Measurements from ENCODE around the gene GPR146. TPM values are rescaled to one million over a fixed set of nuclear protein-coding genes. Genes with fewer than 3 reads are reported as not detected.

GPR146 gene
- total RNA-seq, 2 experiments from 2014 or later: 0.40 to 2.1 TPM

GRCh38 chr7:1004018-1004852 lies 40.1 kb upstream of the GPR146 start:
- DNase-seq (no peak), ATAC-seq (no peak)
- H3K27me3 Mint-ChIP-seq: no peaks in the 10 kb centered on the region
- CTCF ChIA-PET: interaction anchor here (0.6 to 1.4 kb wide), 2 partner anchors 11 to 61 kb away, joined by 3 read pairs; no protein-coding TSS in a partner anchor
- H3K4me1 Mint-ChIP-seq: no peaks in the 10 kb centered on the region
- no peak overlapping the region for H3K27ac Mint-ChIP-seq
- no peak overlapping the region for H3K4me3 Mint-ChIP-seq
- no peaks in the 10 kb centered on the region for H3K9me3 Mint-ChIP-seq (ENCODE audit: low read depth)
- peaks cover 6% of the 10 kb centered on the region for H3K36me3 Mint-ChIP-seq

GRCh38 chr7:1005303-1005702 lies 39.0 kb upstream of the GPR146 start:
- DNase-seq (no peak), ATAC-seq (no peak)
- CTCF ChIA-PET: interaction anchor here (1.1 to 1.7 kb wide), 2 partner anchors 11 to 12 kb away, joined by 3 to 6 read pairs; no protein-coding TSS in a partner anchor
- Mint-ChIP-seq H3K4me1 (no peaks in the 10 kb centered on the region), H3K36me3 (peaks cover 8% of the 10 kb centered on the region), H3K27ac (no peak overlapping the region), H3K9me3 (ENCODE audit: low read depth) (no peaks in the 10 kb centered on the region), H3K4me3 (no peak overlapping the region), H3K27me3 (no peaks in the 10 kb centered on the region)

GRCh38 chr7:1007901-1008300 lies 36.4 kb upstream of the GPR146 start:
- no peak overlapping the region for H3K4me3 Mint-ChIP-seq
- CTCF ChIA-PET: interaction anchor here (2.0 kb wide), 1 partner anchor 15 kb away, joined by 9 read pairs; no protein-coding TSS in a partner anchor
- no peak overlapping the region for H3K27ac Mint-ChIP-seq
- DNase-seq: no peak
- no peak for ATAC-seq
- H3K27me3 Mint-ChIP-seq: no peaks in the 10 kb centered on the region
- peaks cover 8% of the 10 kb centered on the region for H3K36me3 Mint-ChIP-seq
- H3K9me3 Mint-ChIP-seq (ENCODE audit: low read depth): no peaks in the 10 kb centered on the region
- H3K4me1 Mint-ChIP-seq: peaks cover 3% of the 10 kb centered on the region

DNA sequence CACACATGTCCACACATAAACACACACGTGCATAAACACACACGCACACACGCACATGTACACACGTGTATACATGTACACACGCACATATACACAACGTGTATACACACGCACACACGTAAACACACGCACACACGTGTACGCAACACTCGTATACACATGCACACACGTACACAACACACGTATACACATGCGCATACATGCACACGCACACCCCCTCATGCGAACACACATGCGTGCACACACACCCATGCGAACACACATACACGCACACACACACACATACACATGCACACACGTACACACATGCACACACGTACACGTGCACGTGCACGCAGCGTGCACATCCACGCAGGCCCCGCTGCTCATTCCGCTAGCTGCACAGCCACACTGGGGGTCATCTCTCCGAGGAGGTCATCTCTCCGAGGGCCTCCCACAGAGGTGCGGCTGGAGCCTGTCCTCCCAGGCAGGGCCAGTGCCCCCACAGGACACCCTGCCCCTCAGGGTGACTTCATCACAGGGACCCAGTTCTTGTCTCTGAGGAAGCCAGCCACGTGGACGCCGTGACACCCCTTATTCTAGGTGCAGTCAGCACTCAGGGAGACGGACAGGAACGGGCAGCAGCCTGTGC lies 35.5 kb upstream of the GPR146 start:
- Mint-ChIP-seq H3K27ac (no peak overlapping the region), H3K27me3 (no peaks in the 10 kb centered on the region), H3K36me3 (peaks cover 8% of the 10 kb centered on the region), H3K4me3 (no peak overlapping the region), H3K9me3 (ENCODE audit: low read depth) (no peaks in the 10 kb centered on the region), H3K4me1 (peaks cover 3% of the 10 kb centered on the region)
- ATAC-seq: no peak
- no peak for DNase-seq
- CTCF ChIA-PET: interaction anchor here (2.0 kb wide), 1 partner anchor 16 kb away, joined by 9 read pairs; no protein-coding TSS in a partner anchor

DNA sequence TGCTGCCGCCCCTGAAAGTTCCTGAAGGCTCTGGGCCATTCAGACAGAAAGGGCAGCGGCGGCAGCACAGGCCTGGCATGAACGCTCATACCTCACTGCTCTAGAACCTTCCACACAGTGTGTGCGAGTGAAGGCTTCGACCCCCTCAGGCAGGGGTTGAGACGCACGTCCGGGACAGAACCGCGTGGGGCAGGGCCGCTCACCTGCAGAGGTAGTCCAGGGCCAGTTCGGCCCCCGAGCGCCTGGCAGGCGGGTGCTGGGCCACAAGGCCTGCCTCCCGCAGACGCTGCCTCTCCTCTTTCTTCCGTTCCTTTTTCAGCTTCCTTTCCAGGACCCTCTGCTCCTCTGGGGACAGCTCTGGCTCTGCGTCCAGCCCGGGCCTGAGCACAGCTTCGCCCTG lies 34.6 kb upstream of the GPR146 start:
- Mint-ChIP-seq H3K27ac (no peak overlapping the region), H3K36me3 (peaks cover 8% of the 10 kb centered on the region), H3K9me3 (ENCODE audit: low read depth) (no peaks in the 10 kb centered on the region), H3K27me3 (no peaks in the 10 kb centered on the region), H3K4me1 (peaks cover 3% of the 10 kb centered on the region), H3K4me3 (no peak overlapping the region)
- CTCF ChIA-PET: no interaction called here
- ATAC-seq (no peak), DNase-seq (no peak)

- H3K4me1 Mint-ChIP-seq: peaks cover 3% of the 10 kb centered on the region
- peaks cover 8% of the 10 kb centered on the region for H3K36me3 Mint-ChIP-seq
- no peak overlapping the region for H3K4me3 Mint-ChIP-seq
- no peaks in the 10 kb centered on the region for H3K27me3 Mint-ChIP-seq
- ATAC-seq (no peak), DNase-seq (no peak)
- H3K27ac Mint-ChIP-seq: no peak overlapping the region
- CTCF ChIA-PET: no interaction called here
- no peaks in the 10 kb centered on the region for H3K9me3 Mint-ChIP-seq (ENCODE audit: low read depth)
These were observed 34.1 kb upstream of the GPR146 start for GRCh38 chr7:1010226-1010625.

DNA sequence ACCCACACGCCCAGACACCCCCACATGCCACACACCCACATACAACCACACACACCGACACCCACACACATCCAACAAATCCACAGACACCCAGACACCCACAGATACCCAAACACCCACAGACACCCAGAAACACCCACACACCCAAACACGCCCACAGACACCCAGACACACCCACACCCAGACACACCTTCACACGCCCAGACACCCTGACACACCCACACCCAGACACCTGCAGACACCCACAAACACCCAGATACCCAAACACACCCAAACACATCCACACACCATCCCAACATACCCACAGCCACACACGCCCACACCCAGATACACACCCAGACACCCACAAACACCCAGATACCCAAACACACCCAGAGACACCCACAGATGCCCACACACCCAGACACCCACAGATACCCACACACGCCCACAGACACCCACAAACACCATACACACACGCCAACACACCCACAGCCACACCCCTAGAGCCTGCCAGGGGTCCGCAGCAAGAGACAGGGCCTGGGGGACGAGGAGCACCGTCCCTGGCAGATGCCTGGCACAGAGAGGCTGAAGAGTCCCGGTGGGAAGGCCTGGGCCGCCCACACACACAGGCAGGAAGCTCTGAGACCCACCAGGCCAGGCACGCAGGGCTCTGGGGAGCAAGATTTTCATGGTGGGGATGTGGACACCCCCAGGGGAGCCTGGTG lies 32.9 kb upstream of the GPR146 start:
- Mint-ChIP-seq H3K27me3 (no peaks in the 10 kb centered on the region), H3K9me3 (ENCODE audit: low read depth) (no peaks in the 10 kb centered on the region), H3K27ac (peak overlapping the region; percentile 67), H3K36me3 (peaks cover 8% of the 10 kb centered on the region), H3K4me1 (peaks cover 3% of the 10 kb centered on the region), H3K4me3 (no peak overlapping the region)
- CTCF ChIA-PET: interaction anchor here (2.0 kb wide), 1 partner anchor 18 kb away, joined by 10 read pairs; no protein-coding TSS in a partner anchor
- ATAC-seq: no peak
- no peak for DNase-seq

DNA sequence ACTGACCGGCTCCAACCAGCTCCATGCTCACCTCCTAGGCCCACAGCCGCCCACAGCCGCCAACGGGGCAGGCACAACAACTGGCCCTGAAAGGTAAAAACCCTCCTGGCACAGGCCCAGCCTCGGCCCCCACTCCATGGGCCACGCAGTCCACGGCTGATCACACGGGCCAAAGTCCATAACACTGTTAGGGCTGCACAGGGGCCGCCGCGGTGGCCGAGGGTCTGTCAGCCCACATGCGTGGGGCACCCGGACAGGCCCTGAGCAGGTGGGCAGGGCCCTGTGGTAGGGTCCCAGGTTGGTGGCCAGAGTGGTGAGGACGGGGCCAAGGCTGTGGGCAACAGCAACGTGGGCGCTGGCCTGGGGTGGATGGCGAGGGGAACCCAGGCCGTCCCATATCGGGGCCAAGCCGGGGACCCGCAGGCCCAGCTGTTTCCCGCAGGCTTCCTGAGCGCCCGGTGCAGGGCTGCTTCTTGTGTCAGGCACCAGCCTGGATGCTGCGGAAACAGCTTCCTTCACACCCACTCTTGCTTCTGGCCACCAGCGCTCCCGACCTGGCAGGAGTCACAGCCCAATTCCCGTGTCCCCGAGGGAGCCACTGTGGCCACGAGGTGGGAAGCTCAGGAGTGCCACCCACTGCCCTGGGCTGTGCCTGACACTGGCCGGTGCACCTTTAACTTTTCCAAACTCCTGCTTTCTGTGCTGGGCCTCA lies 32.2 kb upstream of the GPR146 start:
- ATAC-seq: peak; percentile 35
- no peak overlapping the region for H3K27ac Mint-ChIP-seq

GRCh38 chr7:1012716-1013095 lies 31.6 kb upstream of the GPR146 start:
- no peaks in the 10 kb centered on the region for H3K27me3 Mint-ChIP-seq
- DNase-seq (no peak), ATAC-seq (no peak)
- H3K27ac Mint-ChIP-seq: no peak overlapping the region
- no peak overlapping the region for H3K4me3 Mint-ChIP-seq
- H3K36me3 Mint-ChIP-seq: peaks cover 8% of the 10 kb centered on the region
- peaks cover 3% of the 10 kb centered on the region for H3K4me1 Mint-ChIP-seq
- CTCF ChIA-PET: interaction anchor here (2.0 kb wide), 1 partner anchor 20 kb away, joined by 10 read pairs; no protein-coding TSS in a partner anchor
- H3K9me3 Mint-ChIP-seq (ENCODE audit: low read depth): no peaks in the 10 kb centered on the region

More for the DNA sequence above, 32.2 kb upstream of the GPR146 start:
- CTCF ChIA-PET: interaction anchor here (2.0 kb wide), 1 partner anchor 19 kb away, joined by 10 read pairs; no protein-coding TSS in a partner anchor
- Mint-ChIP-seq H3K27me3 (no peaks in the 10 kb centered on the region), H3K36me3 (peaks cover 8% of the 10 kb centered on the region), H3K9me3 (ENCODE audit: low read depth) (no peaks in the 10 kb centered on the region), H3K4me3 (no peak overlapping the region), H3K4me1 (peaks cover 3% of the 10 kb centered on the region)
- no peak for DNase-seq

GRCh38 chr7:1013581-1013980 lies 30.8 kb upstream of the GPR146 start:
- ATAC-seq (no peak), DNase-seq (no peak)
- H3K27me3 Mint-ChIP-seq: no peaks in the 10 kb centered on the region
- H3K36me3 Mint-ChIP-seq: peaks cover 16% of the 10 kb centered on the region
- CTCF ChIA-PET: no interaction called here
- no peak overlapping the region for H3K27ac Mint-ChIP-seq
- H3K4me1 Mint-ChIP-seq: peaks cover 7% of the 10 kb centered on the region
- no peaks in the 10 kb centered on the region for H3K9me3 Mint-ChIP-seq (ENCODE audit: low read depth)
- H3K4me3 Mint-ChIP-seq: no peak overlapping the region

- DNase-seq (no peak), ATAC-seq (no peak)
- CTCF ChIA-PET: interaction anchor here (0.7 kb wide), 1 partner anchor 22 kb away, joined by 3 read pairs; no protein-coding TSS in a partner anchor
- H3K36me3 Mint-ChIP-seq: peaks cover 9% of the 10 kb centered on the region
- H3K9me3 Mint-ChIP-seq (ENCODE audit: low read depth): no peaks in the 10 kb centered on the region
- H3K4me1 Mint-ChIP-seq: peaks cover 7% of the 10 kb centered on the region
- no peak overlapping the region for H3K27ac Mint-ChIP-seq
- H3K4me3 Mint-ChIP-seq: no peak overlapping the region
- no peaks in the 10 kb centered on the region for H3K27me3 Mint-ChIP-seq
These were observed 29.7 kb upstream of the GPR146 start for GRCh38 chr7:1014681-1015080.

- Mint-ChIP-seq H3K27me3 (no peaks in the 10 kb centered on the region), H3K9me3 (ENCODE audit: low read depth) (no peaks in the 10 kb centered on the region), H3K27ac (no peak overlapping the region), H3K4me1 (peaks cover 7% of the 10 kb centered on the region), H3K36me3 (peaks cover 8% of the 10 kb centered on the region), H3K4me3 (no peak overlapping the region)
- no peak for DNase-seq
- CTCF ChIA-PET: no interaction called here
- no peak for ATAC-seq
These were observed 28.9 kb upstream of the GPR146 start for GRCh38 chr7:1015196-1016121.
